ENCODE results near the gene SCD5. TPM values are rescaled to one million over a fixed set of nuclear protein-coding genes. Genes with fewer than 3 reads are reported as not detected.

The SCD5 gene
- total and polyA plus RNA-seq, 9 of the 15 experiments (the other 6 are each of a cell fraction or from before 2014, with no cell fraction given): 0.01 to 0.20 (median 0.03) TPM; not detected in 5

GRCh38 chr4:82648356-82648755, 150.2 kb downstream of the SCD5 start:
- no peaks in the 10 kb centered on the region for H3K4me1 ChIP-seq (replicated peaks in 1 of 2; ENCODE audit: control insufficient read depth in 2 of 2, insufficient read depth in 2 of 2, low read length in 2 of 2)
- no peaks in the 10 kb centered on the region for H4K20me1 ChIP-seq (replicated peaks; ENCODE audit: control insufficient read depth, insufficient read depth, low read length)
- no peak overlapping the region for H3K27ac ChIP-seq (ENCODE audit: extremely low read depth, low read depth, low read length)
- intact Hi-C loops (cut with micrococcal nuclease) (no loop called here), in situ Hi-C loops (cut with MboI) (no loop called here)
- no peaks in the 10 kb centered on the region for H3K36me3 ChIP-seq (ENCODE audit: control insufficient read depth, insufficient read depth, low read length)
- peaks cover 0 to 5% of the 10 kb centered on the region in 2 experiments; a peak in 1 of 5 replicates for H3K27me3 ChIP-seq (ENCODE audit: control insufficient read depth in 2 of 2, insufficient read depth in 2 of 2, low read length in 2 of 2)
- no peak overlapping the region for H2AFZ ChIP-seq (ENCODE audit: low read depth, low read length)
- no peak for FAIRE-seq
- ATAC-seq: no peak
- no peak overlapping the region for H3K4me2 ChIP-seq (ENCODE audit: insufficient read depth, low read length)
- no peak for TF ChIP-seq ZNF174 (CRISPR knock-in tag; IDR thresholded peaks at IDR 0.05)
- no peak for TF ChIP-seq JUND (IDR thresholded peaks at IDR 0.05; ENCODE audit: borderline replicate concordance, low read depth, low read length)
- TF ChIP-seq JUND (tag; IDR thresholded peaks at IDR 0.05; ENCODE audit: borderline replicate concordance, low read depth, low read length): no peak
- no peak for TF ChIP-seq BCOR (IDR thresholded peaks at IDR 0.05)
- TF ChIP-seq SMC3 (conservative IDR thresholded peaks at IDR 0.05; ENCODE audit: insufficient read depth, low read depth, low read length): no peak
- TF ChIP-seq ZBTB12 (CRISPR knock-in tag; IDR thresholded peaks at IDR 0.05): no peak
- H3K9me1 ChIP-seq (ENCODE audit: control insufficient read depth, insufficient read depth, low read length): no peaks in the 10 kb centered on the region
- WGBS (ENCODE audit: insufficient coverage, low coverage, missing lambda C conversion rate): 0% methylated on average over 3 of the region's 3 CpGs
- ChIA-PET CTCF (ENCODE audit: low intra/inter-chr PET ratio) (no interaction called here), POLR2A (interaction anchor here (0.6 kb wide), 1 partner anchor 77 kb away, joined by 3 read pairs; no protein-coding TSS in a partner anchor)
- H3K9ac ChIP-seq (ENCODE audit: insufficient read depth in 1 of 2, low read depth in 2 of 2, low read length in 2 of 2): no peak overlapping the region
- no peak for DNase-seq (ENCODE audit: extremely low read depth in 1 of 4, low spot score in 3 of 4)
- H3K9me3 ChIP-seq (replicated peaks; ENCODE audit: control insufficient read depth, insufficient read depth, low read depth, low read length): no peaks in the 10 kb centered on the region
- no peak overlapping the region for H3K4me3 ChIP-seq
- no peaks in the 10 kb centered on the region for H3K79me2 ChIP-seq (ENCODE audit: control insufficient read depth, insufficient read depth, low read length)
- BruUV-seq (replicated peaks): no TSS peak
